Stimulated activated CD4-positive, alpha-beta T cell treated with anti-CD3 and anti-CD28 coated beads, TNF-alpha, amount 100 ng/mL, for 1 hour (primary cell): Measurements from ENCODE around the gene RNASEH2B.

ENCODE experiments used
- DNase-seq, 3 donors: peaks; one replicate each; pipeline ENCODE4 v3.0.0-alpha.2; 2020; ENCODE audit warnings: low read depth in 3 of 3, low spot score in 1 of 3

The RNASEH2B gene

DNA sequence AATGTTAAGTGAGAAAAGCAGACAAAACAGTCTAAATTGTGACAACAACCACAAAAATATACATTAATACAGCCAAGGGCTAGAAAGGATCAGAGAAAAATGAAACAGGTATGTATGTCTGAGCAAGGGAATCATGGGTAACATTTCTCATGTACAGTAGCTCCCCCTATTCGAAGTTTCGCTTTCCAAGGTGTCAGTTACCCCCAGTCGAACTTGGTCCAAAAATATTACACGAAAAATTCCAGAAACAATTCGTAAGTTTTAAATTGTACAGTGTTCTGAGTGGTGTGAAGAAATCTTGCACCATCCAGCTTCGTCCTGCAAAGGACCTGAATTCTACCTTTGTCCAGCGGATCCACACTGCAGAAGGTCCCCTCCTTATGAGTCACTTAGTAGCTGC, 1.8 kb upstream of the RNASEH2B start:
- DNase-seq = no peak

DNA sequence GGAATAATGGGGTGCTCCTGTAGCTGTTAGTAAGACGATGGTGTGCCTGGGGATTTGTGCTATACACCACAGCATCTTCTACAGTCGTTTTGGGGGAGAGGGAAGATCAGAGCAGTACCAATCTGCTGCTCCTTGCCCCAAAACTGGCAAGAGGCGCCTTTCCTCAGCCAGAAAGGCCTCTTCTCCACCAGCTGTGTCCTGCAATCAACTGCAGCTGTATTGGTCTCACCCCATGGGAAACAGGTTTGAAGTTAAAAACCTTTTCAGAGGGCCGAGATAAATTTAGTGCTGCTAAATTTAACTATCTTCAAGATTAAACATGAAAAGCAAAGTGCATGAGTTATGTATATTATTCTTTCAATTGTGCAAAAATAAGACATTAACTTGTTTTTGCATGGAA, 1.2 kb upstream of the RNASEH2B start:
- DNase-seq = no peak

DNA sequence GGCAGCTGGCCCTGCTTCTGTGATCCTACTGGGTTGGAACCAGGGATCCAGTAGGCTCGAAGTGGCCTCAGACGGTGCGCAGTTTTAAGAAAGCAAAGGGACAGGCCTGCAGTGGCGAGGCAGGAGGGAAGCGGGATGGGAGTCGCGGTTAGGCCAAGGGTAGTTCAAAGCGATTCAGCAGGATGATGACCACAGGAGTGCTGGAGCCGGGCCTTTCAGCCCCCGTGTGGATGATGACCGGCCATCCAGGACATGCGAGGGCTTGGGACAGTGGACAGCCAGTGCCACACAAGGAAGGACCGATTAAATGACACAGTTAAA, 854 bp downstream of the RNASEH2B start:
- no peak for DNase-seq

DNA sequence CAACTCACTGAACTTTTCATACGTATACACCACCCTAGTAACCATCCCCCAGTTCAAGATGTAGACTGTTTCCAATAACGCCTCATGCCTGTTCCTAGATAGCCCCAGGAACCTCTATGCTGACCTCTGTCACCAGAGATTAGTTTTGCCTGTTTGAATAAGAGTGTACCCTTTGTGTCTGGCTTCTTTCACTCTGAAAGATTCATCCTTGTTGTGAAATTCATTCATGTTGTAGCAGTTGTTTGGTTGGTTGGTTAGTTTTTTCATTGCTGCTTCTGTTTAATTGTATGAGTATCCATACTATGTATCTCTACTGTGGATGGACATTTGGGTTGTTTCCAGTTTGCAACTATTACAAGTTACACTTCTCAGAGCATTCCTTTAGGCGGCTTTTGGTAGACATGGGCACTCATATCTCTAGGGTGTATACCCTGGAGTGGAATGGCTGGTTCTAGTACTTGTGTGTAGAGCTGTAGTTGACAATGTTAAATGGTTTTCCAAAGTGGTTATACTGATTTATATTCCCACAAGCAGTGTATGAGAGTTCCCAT, 1.6 kb downstream of the RNASEH2B start:
- DNase-seq = no peak

DNA sequence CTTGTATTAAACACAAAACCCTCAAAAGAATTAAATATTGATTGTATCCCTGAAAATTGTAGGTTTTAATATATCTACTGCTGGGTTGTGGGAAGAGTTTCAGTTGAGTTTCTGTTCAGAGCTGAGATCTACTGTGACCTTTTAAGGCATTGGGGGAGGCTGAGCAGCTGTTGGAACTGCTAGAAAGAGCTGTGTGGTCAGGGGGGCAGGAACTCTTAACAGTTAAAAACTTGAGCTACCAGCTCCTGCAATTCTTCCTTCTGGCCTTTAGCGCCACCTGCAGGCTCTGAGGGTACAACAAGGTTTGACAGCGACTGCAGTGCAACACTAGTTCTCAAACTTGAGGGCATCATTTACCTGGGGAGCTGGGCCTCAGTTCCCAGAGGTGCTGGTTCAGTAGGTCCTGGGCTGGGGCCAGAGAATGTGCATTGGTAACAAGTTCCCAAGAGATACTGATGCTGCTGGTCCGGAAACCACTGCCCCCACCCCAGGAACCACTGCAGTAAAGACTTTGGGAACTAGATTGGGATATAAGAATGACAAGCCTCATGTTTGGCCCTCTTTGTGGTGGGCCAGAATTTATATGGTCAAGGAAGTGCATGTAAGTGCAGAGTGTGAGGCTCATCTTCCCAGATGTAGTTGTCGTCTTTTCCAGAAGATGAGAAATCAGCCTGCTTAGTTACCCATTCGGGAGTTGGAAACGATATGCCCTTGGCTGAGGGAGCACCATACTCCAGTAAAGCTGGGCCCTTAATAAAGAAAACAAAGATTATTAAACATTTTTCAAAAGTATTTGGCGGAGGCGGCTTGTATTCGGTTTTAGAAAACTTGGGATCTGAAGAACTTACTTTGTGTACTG, 2.6 kb downstream of the RNASEH2B start:
- DNase-seq = peak; percentile 70 to 87 (median 79)

DNA sequence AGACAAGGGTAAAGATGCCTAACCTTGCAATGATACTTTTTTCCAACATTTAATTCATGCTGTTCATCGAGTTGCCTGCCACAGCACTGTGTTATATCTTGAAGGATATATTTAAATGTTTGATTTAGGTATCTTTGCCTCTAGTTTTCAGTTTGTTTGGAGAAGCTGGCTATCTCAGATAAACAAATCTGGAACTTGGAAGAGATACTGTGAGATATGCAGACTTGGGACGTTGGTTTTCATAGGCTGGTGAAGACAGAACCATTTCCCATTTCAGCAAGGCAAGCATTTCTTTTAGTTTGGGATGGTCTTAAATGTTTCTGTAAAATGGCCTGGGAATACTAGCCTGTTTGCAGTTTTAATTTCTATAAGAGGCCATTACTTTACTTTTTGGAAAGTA, 3.3 kb downstream of the RNASEH2B start:
- no peak for DNase-seq

DNA sequence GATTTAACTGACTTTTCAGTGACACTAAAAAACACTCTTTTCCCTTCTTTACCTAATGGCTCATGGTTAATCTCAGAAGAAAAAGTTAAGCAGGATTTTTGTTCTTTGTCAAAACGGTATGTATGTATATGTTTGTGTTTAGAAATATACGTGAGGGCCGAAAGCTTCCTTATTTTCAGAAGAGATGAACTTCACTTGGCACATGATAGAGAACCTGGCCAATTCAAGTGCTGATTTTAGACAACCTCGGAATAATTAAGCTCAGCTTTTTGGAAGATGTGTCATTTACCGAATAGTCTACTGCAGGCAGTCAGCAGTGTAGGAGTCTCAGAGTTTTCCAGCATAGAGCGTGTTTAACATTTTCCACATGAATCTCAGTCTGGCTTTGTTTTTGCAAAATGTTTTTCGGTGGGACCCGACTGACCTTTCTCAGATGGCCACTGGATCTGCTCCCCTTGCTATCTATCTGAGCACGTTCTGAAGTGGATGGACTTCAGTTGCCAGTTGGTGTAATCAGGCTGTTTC, 4.6 kb downstream of the RNASEH2B start:
- DNase-seq = no peak

DNA sequence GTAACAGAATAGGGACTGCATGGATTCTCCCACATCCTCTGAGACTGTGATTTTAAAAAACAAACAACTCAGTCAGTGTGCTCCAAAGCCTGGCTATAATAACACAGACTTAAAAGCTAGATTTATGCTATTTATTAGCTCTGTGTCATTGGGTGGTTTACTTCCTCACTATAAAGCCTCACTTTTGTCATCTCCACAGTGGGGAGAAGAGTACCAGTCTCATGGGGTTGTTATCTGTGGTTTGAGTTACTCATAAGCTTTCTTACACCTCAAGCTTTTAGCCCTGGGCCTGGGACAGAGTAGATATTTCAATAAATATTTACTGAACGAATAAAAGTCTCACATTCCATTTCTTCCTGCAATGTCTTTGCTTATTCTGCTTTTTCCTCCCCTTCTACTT, 5.3 kb downstream of the RNASEH2B start:
- DNase-seq = no peak

DNA sequence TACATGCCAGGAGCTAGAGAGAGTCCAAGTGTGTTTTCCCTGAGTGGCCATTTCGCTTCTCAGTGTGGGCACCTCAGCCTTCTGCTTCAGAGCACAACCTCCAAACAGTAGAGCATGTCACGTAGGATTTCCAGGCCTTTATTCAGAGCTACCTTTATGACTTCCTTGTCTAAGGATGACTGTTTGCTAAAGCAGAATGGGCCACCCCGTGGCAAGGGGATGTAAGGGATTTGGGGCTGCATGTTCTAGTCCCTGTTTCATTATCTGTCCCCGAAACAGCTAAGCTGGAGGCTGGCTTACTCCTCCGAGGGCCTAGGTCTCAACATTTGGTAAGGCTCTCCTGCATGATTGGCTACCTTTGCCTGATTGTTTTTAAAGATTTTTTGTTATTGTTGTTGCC, 6.0 kb downstream of the RNASEH2B start:
- no peak for DNase-seq

DNA sequence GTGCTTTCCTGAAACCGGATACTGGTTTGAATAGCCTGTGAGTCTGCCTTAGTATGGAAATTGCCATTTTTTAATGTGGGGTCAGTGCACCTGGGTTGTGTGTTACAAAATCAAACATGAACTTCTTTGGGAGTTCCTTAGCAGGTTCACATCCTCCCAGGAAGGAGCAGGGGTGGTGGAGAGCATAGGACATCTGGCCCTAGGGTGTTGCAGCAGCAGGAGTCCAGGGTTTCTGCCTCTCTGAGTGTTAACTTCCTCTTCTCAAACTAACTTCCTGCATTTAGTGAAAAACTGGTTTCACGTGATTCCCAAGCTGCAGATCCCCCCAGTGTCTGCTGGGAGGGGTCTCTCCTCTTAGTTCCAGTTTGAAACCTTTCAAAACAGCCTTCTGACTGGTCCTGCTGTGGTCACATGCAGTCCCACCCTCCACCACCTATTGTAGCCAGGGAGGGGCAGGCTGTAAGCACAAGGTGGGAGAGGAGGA, 7.2 kb downstream of the RNASEH2B start:
- no peak for DNase-seq

DNA sequence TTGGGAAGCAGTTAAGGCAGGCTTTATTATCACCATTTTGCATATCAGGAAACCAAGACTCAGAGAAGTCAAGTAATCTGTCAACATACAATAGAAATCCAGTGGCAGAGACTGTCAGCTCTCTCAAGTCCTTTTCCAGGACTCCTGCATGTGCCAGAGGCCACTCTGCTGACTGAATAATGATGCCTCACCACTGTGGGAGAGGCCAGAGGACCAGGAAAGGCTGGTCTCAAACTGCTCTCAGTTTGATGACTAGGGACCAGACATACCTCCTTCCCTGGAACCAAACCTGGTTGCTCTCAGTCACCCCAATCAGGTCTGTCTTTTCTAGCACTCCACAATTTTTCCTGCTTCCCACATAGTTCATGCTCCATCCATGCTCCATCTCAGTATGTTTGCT, 8.0 kb downstream of the RNASEH2B start:
- no peak for DNase-seq

DNA sequence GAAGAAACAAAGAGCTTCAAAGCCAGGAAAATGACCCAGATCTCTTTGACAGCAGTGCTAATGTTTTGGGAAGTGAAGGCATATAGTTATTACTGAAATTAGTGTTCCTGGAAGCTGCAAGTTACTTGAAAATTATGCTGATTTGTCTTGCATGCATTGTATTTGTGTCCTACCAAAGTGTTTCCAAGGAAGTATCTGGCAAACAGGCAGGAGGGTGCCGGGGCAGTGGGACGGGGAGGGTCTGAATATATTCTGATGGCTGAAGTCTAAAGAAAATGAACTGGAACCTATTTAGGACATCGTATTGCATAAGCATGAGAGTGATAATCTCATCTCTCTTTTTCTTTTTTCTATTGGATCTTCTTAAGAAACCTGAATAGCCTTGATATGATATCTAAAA, 9.0 kb downstream of the RNASEH2B start:
- DNase-seq = no peak

DNA sequence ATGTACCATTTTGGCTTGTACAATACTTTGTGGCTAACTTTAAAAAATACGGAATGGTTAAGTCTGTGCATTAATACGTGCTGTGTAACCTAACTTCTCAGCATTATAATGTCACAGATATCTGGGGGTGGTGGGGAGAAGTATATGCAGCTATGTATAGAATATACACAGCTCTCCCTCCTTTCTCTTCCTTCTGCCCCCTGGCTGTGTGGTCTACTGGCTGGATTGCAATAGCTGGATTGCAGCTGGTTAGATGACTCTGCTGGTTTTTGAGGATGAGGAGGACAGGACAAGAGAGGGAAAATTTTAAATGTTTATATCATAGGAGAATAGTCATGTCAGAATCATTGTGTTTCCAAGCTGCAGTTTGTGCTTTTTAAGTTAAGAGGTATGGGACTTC, 9.7 kb downstream of the RNASEH2B start:
- DNase-seq = no peak

DNA sequence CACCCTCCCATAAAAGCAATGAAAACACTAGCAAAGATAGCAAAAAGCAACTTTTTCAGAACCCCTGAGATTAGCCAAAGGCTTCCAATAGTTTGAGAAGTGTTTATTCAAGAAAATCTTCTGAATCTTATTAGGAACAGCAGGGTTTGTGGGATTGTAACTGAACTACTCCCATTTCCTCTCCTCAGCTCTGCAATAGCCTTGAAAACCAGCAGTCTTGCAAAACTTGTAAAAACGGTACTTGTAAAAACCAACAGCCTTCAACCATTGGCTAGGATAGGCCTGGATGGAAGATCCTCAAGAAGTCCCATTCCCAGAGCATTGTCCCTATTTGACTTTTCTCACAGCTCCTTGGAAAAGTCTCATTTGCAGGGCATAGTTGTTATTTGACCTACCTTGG, 12.1 kb downstream of the RNASEH2B start:
- no peak for DNase-seq

DNA sequence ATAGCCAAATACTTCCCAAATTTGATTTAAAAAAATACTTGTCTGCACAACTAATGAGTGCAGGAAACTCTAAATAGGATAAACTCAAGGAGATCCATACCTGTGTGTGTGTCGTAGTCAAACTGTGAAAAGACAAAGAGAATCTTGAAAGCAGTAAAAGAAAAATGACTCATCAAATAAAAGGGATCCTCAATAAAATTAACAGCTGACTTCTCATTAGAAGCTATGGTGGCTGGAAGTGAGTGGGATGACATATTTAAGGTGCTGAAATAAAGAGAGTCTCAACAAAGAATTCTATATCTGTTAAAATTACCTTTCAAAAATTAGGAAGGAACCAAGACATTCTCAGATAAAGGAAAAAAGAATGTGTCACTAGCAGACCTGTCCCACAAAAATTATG, 13.7 kb downstream of the RNASEH2B start:
- DNase-seq = no peak

DNA sequence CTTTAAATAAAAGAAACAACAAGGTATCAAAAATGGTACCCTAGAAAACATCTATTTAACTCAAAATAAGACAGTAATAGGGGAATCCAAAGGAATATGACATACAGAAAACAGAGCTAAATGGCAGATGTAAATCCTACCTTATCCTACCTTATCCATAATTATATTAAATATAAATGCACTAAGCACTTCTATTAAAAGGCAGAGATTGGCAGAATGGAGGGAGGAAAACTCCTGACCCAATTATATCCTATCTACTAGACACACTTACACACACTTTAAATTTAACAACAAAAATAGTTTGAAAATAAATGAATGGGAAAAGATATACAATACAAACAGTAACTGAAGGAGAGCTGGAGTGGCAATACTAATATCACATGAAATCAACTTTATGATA, 14.4 kb downstream of the RNASEH2B start:
- no peak for DNase-seq

DNA sequence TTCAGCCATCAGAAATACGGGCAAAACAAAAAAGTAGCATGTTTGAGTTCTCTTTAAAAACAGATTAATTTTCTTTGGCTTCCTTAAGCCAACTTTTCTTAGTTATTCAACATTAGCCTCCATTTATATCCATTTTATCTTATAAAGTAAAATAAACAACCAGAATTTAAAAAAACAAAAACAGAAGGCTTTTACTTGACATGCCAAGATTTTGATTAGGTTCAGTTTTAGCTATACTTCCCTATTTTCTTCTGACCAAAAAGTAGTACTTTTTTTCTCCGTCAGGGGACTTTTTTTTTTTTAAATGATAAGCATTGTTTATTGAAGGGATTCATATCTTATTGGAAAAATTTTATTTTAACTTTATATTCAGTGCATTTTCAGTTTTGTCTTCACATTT, 18.1 kb downstream of the RNASEH2B start:
- DNase-seq = no peak

DNA sequence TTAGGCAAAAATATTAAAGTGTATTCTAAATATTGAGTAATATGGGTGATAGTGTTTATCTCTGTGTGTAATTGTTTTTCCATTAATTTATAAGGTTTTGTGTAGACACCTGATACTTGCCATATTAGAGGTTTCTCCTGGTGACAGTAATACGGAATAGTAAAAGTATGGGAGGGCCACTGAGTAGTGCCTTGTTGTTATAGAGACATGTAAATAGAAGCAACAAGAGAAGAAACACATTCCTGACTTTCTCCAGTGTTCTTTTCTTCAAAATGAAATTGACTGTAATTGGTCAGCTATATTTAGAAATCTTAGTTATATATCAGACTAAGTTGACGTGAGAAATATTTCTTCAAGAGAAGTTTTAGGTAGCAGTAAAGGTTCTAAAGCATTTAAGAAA, 18.5 kb downstream of the RNASEH2B start:
- DNase-seq = no peak

DNA sequence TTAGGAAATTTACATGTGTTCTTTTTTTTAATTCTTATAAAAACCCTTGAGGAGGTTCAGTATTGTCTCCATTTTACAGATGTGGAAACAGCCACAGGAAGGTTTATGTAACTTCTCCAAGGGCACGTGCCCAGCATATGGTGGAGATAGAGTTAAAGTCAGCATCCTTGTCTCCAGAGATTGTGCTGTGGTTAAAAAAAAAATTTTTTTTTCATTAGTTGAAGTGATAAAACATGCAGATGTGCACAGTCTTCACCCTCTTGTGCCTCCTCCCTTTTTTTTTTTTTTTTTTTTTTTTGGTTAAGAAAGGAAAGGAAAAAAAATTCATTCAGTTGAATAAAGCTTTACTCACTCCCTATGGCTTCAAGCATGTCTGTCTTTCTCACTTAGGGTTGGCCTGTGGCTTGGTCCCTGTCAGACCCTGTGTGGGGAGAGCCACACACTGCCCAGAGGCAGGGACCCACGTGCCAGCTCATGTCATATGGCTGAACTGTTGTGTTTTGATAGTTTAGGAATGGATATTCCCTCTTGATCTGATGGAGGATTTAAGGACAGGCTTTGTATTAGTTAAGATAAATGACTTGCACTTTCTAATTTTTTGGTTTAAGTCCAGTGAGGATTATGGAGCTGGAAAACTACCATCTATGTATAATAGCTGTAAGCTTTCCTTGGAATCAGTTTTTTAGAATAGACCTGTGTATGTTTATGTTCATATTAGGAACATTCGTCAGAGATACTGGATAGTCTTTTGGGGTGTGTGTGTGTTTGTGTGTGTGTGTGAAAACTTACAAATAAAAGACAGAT, 19.3 kb downstream of the RNASEH2B start:
- no peak for DNase-seq

DNA sequence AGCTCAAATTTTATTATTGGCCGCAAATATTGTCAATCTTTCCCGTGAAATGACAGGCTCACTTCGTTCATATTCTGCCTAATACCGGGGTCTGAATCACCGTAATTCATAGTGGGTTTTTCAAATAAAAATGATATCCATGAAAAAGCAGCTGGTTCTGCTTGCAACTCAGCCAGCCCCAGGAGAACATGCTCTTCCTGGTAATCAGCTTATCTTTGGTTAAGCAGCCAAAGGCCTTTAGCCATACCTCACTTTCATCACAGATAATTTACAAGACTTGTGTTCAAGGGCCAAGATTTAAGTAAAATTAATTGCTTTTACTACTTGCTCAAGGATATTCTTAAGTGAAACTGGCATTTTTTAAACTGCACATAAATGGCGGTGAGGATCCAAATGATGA, 22.5 kb downstream of the RNASEH2B start:
- no peak for DNase-seq

DNA sequence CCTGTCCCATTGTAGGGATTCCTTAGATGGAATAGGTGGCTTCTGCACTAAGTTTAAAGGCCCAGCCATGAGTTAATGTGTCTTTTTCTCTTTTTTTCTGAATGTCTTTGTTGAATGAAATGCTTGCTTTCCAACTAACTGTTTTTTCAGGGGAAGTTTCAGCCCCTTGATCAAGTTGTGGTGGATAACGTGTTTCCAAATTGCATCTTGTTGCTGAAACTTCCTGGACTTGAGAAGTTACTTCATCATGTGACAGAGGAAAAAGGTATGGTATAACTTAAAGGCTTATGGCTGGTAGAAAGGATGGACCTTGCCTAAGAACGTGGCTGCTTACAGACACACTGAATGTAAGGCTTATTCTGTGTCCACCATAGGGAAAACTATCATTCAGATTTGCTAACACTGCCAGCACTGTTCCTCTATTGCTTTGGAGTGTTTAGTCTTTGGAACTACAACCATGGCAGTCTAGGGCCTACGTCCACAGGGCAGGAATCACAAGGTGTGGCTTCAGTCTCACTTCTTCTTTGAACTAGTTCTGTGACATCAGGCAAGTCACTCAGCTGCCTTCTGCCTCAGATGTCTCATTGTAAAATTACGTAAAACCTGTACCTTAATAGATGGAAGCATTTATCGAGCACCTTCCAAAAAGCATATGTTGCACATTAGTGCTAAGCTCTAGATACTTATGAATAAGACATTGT, 25.3 kb downstream of the RNASEH2B start:
- DNase-seq = no peak
